Right lobe of liver (tissue), 6 donors: ENCODE data around the gene DRC7. TPM values are rescaled to one million over a fixed set of nuclear protein-coding genes. Genes with fewer than 3 reads are reported as not detected.
A peak's percentile ranks its signal among the peaks of the same experiment; 100 is the strongest.
"Not testable (repeated sequence)": the region's sequence is repeated elsewhere in the genome, so short reads cannot be mapped to it uniquely, and the experiment has no call there.

Experiments used
- ATAC-seq, 4 donors: fragments of 200-7000 bp; cut with Tn5 transposase; one replicate each; pipeline ENCODE4 v1.9.1; 2020; ENCODE audit warnings: mild to moderate bottlenecking in 4 of 4, moderate library complexity in 4 of 4
- DNase-seq, 3 donors: peaks; one replicate each; pipeline ENCODE4 v3.0.0-alpha.2; 2020
- H3K27ac ChIP-seq, 3 donors: fragments of 200-600 bp; one replicate each; pipeline ENCODE4 v1.8.0; 2022
- H3K27me3 ChIP-seq, 2 donors: fragments of 200-600 bp; one replicate each; pipeline ENCODE4 v1.8.0; 2022
- H3K36me3 ChIP-seq, 4 donors: fragments of 200-600 bp; sonication (generic) in 1 of 4; one replicate each; pipeline versions ENCODE4 v1.5.1 to v1.8.0; 2017 to 2022; ENCODE audit warnings: control low read depth in 1 of 4
- H3K4me1 ChIP-seq, 4 donors: fragments of 200-600 bp; sonication (generic) in 1 of 4; one replicate each; pipeline versions ENCODE4 v1.5.1 to v1.8.0; 2017 to 2022; ENCODE audit warnings: control low read depth in 1 of 4
- H3K4me3 ChIP-seq, 3 donors: fragments of 200-600 bp; one replicate each; pipeline ENCODE4 v1.8.0; 2022
- H3K9me3 ChIP-seq, 4 donors: fragments of 200-600 bp; sonication (generic) in 1 of 4; one replicate each; pipeline versions ENCODE4 v1.5.1 to v1.8.0; 2017 to 2022; ENCODE audit warnings: control low read depth in 1 of 4
- POLR2A ChIP-seq: fragments of 450-650 bp; IDR thresholded peaks from one replicate; pipeline ENCODE4 v1.6.1; 2017; ENCODE audit warnings: antibody characterized with exemption, mild to moderate bottlenecking
- WGBS: methylation state at CpG from one replicate; pipeline ENCODE4 v1.1.6; 2018; ENCODE audit warnings: low coverage, low lambda C conversion rate; ENCODE audit not compliant: insufficient coverage; ENCODE audit errors: missing lambda C conversion rate; 5-methylcytosine and 5-hydroxymethylcytosine counted together
- intact Hi-C, 2 donors: fragments of 100-400 bp; cut with DNase I; formaldehyde crosslinking; loops; one replicate each; pipeline versions ENCODE4 v1.11.2 to v1.14.1; 2022
- total RNA-seq, 6 experiments: library from RNA; depleted of rRNA in 2 of 6; stranded (reverse); fragments of >200 nt in 2 of 6; fragmentation: NEBNext Ultra II Directional in 3 of 6; extraction: Animal tissue kit (Norgen Biotek cat#: 25700) in 3 of 6; gene quantifications; one replicate each; pipeline versions ENCODE4 v1.1.0 to v1.2.4, GENCODE V29; 2016 to 2023
- TF ChIP-seq, protein P1 (sequence below), 4 donors: fragments of 200-600 bp in 3 of 4; fragments of 450-650 bp in 1 of 4; IDR thresholded peaks; one replicate each; pipeline versions ENCODE4 v1.5.1 to v1.8.0; 2016 to 2022; ENCODE audit warnings: antibody characterized with exemption in 4 of 4, mild to moderate bottlenecking in 2 of 4
- donor health status: DM: no; HTN: yes; CAD: no.
- donor health status: DM: no; HTN: no; CAD: no.
- donor health status: DM: no; HTN: no; CAD: no.
- donor health status: DM: no; HTN: yes; CAD: no.
- donor health status: DM: no; HTN: yes; CAD: no.

DRC7 gene
- total RNA-seq, 6 experiments from 2014 or later: 0.06 to 0.37 (median 0.19) TPM

DNA sequence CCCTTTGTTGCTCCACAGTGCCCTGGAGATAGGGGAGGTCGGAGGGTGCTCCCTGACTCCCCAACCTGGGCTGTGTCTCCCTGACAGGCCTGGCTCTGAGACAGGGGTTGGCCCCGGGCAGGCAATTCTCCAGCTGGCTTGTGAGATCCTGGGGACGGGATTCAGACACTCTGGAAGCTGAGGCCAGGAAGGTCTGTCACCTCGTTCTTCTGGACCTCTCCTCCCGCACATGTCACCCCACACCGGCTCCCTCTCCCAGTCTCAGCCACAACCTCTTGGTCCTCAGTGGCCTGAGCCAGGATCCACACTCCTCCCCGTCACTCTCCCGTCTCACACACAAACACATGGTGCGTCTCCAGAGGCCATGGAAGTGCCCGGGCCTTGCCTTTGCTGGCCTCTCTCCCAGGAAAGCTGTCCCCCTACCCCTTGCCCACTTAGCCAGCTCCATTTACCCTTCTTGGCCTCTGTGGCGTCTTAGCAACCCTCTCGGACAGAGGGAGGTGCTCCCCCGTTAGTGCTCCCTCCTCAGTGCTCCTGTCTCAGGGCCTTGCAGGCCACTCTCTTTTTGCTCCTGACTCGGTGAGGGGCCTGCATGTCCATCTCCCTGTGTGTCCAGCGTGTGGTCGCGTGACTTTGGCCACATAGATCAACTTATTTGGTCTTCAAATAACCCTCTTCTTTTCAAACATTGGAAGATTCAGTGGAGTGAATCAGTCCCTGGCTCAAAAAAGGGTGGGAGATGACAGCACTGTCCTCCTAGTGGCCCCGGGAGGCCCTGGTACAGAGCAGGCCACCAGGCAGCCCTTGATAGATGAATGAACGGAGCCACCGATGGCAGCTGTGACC, 25.8 kb upstream of the DRC7 start:
- peaks cover 0 to 12% (median 4%) of the 10 kb centered on the region in 4 donors for H3K4me1 ChIP-seq
- WGBS: 91% methylated on average over 13 of the region's 20 CpGs
- TF ChIP-seq, protein P1, sequence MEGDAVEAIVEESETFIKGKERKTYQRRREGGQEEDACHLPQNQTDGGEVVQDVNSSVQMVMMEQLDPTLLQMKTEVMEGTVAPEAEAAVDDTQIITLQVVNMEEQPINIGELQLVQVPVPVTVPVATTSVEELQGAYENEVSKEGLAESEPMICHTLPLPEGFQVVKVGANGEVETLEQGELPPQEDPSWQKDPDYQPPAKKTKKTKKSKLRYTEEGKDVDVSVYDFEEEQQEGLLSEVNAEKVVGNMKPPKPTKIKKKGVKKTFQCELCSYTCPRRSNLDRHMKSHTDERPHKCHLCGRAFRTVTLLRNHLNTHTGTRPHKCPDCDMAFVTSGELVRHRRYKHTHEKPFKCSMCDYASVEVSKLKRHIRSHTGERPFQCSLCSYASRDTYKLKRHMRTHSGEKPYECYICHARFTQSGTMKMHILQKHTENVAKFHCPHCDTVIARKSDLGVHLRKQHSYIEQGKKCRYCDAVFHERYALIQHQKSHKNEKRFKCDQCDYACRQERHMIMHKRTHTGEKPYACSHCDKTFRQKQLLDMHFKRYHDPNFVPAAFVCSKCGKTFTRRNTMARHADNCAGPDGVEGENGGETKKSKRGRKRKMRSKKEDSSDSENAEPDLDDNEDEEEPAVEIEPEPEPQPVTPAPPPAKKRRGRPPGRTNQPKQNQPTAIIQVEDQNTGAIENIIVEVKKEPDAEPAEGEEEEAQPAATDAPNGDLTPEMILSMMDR (IDR thresholded peaks at IDR 0.05): no peak
- TF ChIP-seq POLR2A: no peak
- ATAC-seq: no peak
- H3K36me3 ChIP-seq: no peaks in the 10 kb centered on the region
- no peaks in the 10 kb centered on the region for H3K9me3 ChIP-seq
- no peak overlapping the region for H3K4me3 ChIP-seq
- DNase-seq: no peak
- no peaks in the 10 kb centered on the region for H3K27me3 ChIP-seq
- peak overlapping the region in 1 of 3 donors; percentile 74 for H3K27ac ChIP-seq
- intact Hi-C loops: no loop called here

DNA sequence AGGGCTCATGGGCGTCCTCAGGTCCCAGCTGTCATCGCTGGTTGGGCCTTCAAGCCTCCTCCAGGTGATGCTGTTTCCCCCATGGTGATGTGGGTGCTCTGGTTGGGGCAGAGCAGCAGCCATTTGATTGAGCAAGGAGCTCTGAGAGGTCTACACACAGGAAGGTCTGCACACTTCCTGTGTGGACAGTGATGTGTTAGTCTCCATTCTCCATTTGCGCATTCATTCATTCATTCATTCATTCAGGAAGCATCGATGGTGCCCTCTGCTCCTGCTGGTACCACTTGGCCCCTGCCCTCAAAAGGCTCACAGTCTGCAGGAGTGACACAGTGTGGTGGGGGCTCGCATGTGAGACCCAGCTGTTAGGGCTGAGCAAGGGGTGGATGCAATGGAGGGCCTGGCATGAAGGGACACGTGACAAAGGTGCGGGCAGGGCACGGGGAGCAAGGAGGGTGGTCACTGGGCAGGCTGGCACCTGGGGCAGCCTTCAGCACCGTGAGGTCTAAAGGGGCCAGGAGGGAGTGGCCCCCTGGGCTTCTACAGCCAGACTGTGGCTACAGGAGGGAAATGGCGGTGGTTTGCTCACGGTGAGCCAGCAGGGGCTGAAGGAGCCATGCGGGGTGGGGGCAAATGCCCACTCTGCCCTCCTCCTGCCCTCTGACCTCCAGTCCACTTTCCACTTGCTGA, 25.0 kb upstream of the DRC7 start:
- 50% methylated on average over 3 of the region's 12 CpGs for WGBS

DNA sequence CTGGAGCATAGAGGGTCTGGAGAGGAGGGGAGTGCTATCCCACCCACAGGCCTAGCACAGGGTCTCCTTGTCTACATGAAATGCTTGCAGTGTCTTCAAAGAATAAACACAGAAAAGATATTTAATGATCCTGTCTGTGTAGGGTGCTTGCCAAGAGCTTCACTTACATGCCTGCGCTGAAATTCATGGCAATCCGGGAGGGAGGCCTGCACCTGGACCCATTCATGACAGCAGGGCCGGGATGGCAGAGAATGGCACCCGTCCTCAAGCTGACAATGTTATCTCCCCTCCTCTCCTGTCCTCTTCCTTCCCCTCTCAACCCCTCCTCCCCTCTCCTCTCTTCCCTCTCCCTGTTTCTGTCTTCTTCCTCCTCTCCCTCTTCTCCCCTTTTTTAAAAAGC, 24.4 kb upstream of the DRC7 start:
- 42% methylated on average over 3 of the region's 4 CpGs for WGBS
- no peak for ATAC-seq

More for the DNA sequence above, 25.0 kb upstream of the DRC7 start:
- intact Hi-C loops: no loop called here
- Histone ChIP-seq H3K9me3 (no peaks in the 10 kb centered on the region), H3K4me3 (no peak overlapping the region), H3K27me3 (no peaks in the 10 kb centered on the region), H3K4me1 (peaks cover 0 to 12% (median 4%) of the 10 kb centered on the region in 4 donors), H3K36me3 (no peaks in the 10 kb centered on the region), H3K27ac (no peak overlapping the region)
- DNase-seq: no peak
- ATAC-seq: no peak
- TF ChIP-seq, protein P1 (IDR thresholded peaks at IDR 0.05): no peak
- no peak for TF ChIP-seq POLR2A

DNA sequence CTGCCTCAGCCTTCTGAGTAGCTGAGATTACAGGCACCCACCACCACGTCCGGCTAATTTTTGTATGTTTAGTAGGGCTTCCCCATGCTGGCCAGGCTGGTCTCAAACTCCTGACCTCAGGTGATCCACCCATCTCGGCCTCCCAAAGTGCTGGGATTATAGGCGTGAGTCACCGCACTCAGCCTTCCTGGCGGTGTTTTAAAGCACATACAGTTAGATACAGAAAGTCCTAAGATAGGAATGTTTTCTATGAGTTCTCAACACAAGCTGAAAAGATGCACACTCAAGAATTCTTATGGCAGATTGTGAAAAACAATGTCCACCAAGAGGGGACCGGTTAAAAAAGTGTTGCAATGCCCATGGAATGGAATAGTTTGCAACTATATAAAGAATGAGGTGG, 23.2 kb upstream of the DRC7 start:
- intact Hi-C loops, DNase-seq, H3K4me3 ChIP-seq, H3K36me3 ChIP-seq, H3K9me3 ChIP-seq, ATAC-seq, H3K27me3 ChIP-seq, H3K27ac ChIP-seq: not testable (repeated sequence)
- H3K4me1 ChIP-seq: peaks cover 0 to 27% (median 8%) of the 10 kb centered on the region in 4 donors
- 89% methylated on average over 5 of the region's 7 CpGs for WGBS

More for the DNA sequence above, 24.4 kb upstream of the DRC7 start:
- no peak for DNase-seq
- Histone ChIP-seq H3K36me3 (no peaks in the 10 kb centered on the region), H3K4me1 (peaks cover 0 to 14% (median 4%) of the 10 kb centered on the region in 4 donors), H3K27me3 (no peaks in the 10 kb centered on the region), H3K9me3 (no peaks in the 10 kb centered on the region), H3K27ac (no peak overlapping the region), H3K4me3 (no peak overlapping the region)
- TF ChIP-seq, protein P1 (IDR thresholded peaks at IDR 0.05): no peak
- no peak for TF ChIP-seq POLR2A
- intact Hi-C loops: no loop called here

DNA sequence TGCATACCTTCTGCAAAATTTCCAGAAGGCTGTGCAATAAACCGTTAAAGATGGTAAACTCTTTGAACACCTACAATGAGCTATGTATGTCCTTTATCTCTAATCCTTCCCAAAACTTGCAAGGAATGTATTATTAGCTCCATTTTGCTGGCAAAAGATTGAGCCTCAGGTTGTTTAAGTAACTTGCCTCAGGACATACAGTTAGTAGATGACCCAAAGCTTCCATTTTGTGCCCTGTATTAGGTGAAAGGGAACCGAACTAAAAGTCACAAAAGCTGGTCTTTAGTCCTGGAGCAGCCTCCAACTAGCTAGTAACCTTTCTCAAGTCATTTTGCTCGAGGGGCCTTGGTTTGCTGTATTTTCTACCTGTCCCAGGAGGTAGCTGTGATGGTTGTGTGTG, 22.2 kb upstream of the DRC7 start:
- no peak for DNase-seq
- 69% methylated on average over 3 of the region's 3 CpGs for WGBS
- ATAC-seq: no peak

More for the DNA sequence above, 22.2 kb upstream of the DRC7 start:
- H3K27ac ChIP-seq: no peak overlapping the region
- H3K36me3 ChIP-seq: no peaks in the 10 kb centered on the region
- no peaks in the 10 kb centered on the region for H3K27me3 ChIP-seq
- intact Hi-C loops: no loop called here
- no peaks in the 10 kb centered on the region for H3K9me3 ChIP-seq
- peaks cover 0 to 30% (median 11%) of the 10 kb centered on the region in 4 donors for H3K4me1 ChIP-seq
- TF ChIP-seq POLR2A: no peak
- TF ChIP-seq, protein P1 (IDR thresholded peaks at IDR 0.05): no peak
- H3K4me3 ChIP-seq: no peak overlapping the region
